GM23338 (cell line): ENCODE measurements around the gene KLHL21. TPM values are rescaled to one million over a fixed set of nuclear protein-coding genes. Genes with fewer than 3 reads are reported as not detected.

ENCODE experiments used
- ATAC-seq: fragments of 200-7000 bp; cut with Tn5 transposase; 3 replicates; pipeline ENCODE4 v1.9.1; 2020
- DNase-seq: peaks from one replicate; pipeline ENCODE4 v3.0.0-alpha.2; 2015; ENCODE audit warnings: low spot score
- H2AFZ ChIP-seq: fragments of 200-600 bp; sonication (generic); 2 replicates; pipeline ENCODE4 v1.8.0; 2016; ENCODE audit warnings: antibody characterized with exemption, mild to moderate bottlenecking, moderate library complexity
- H3F3A ChIP-seq: fragments of 200-600 bp; sonication (generic); replicated peaks from 2 replicates; pipeline ENCODE4 v1.8.0; 2017; ENCODE audit warnings: antibody characterized with exemption, mixed run types, low read depth
- H3K27ac ChIP-seq: fragments of 200-600 bp; sonication (generic); 2 replicates; pipeline ENCODE4 v1.6.1; 2016; ENCODE audit warnings: low read depth
- H3K27me3 ChIP-seq: fragments of 200-600 bp; sonication (generic); 2 replicates; pipeline ENCODE4 v1.8.0; 2016; ENCODE audit warnings: mild to moderate bottlenecking, mixed run types, moderate library complexity; ENCODE audit not compliant: insufficient read depth
- H3K36me3 ChIP-seq: fragments of 200-600 bp; sonication (generic); 2 replicates; pipeline ENCODE4 v1.8.0; 2016; ENCODE audit warnings: mild to moderate bottlenecking; ENCODE audit not compliant: insufficient read depth
- H3K4me1 ChIP-seq: fragments of 200-600 bp; sonication (generic); 2 replicates; pipeline ENCODE4 v1.8.0; 2016; ENCODE audit warnings: mild to moderate bottlenecking, moderate library complexity; ENCODE audit not compliant: insufficient read depth
- H3K4me2 ChIP-seq: fragments of 200-600 bp; sonication (generic); 2 replicates; pipeline ENCODE4 v1.7.1; 2017; ENCODE audit warnings: mixed run types
- H3K4me3 ChIP-seq: fragments of 200-600 bp; sonication (generic); 2 replicates; pipeline ENCODE4 v1.6.1; 2016; ENCODE audit warnings: mixed run types
- H3K79me2 ChIP-seq: fragments of 200-600 bp; sonication (generic); replicated peaks from 2 replicates; pipeline ENCODE4 v1.8.0; 2017; ENCODE audit warnings: mild to moderate bottlenecking; ENCODE audit not compliant: insufficient read depth
- H3K9me2 ChIP-seq: fragments of 200-600 bp; sonication (generic); 2 replicates; pipeline ENCODE4 v1.8.0; 2017; ENCODE audit not compliant: insufficient read depth
- H4K20me1 ChIP-seq: fragments of 200-600 bp; sonication (generic); replicated peaks from 2 replicates; pipeline ENCODE4 v1.8.0; 2017; ENCODE audit warnings: mild to moderate bottlenecking; ENCODE audit not compliant: insufficient read depth
- H3K27ac Mint-ChIP-seq: 2 replicates; pipeline ENCODE4 v1.8.0; 2020; ENCODE audit warnings: inconsistent platforms, mild to moderate bottlenecking, moderate library complexity, mixed read lengths
- H3K27me3 Mint-ChIP-seq: 3 replicates; pipeline ENCODE4 v1.8.0; 2022; ENCODE audit warnings: low read depth, mild to moderate bottlenecking, moderate library complexity, mixed read lengths, inconsistent platforms; ENCODE audit not compliant: insufficient read depth, poor library complexity
- H3K36me3 Mint-ChIP-seq: 3 replicates; pipeline ENCODE4 v1.8.0; 2021; ENCODE audit warnings: low read depth, mild to moderate bottlenecking, inconsistent platforms, moderate library complexity, mixed read lengths
- H3K4me1 Mint-ChIP-seq: 3 replicates; pipeline ENCODE4 v1.8.0; 2020; ENCODE audit warnings: mild to moderate bottlenecking, inconsistent platforms, mixed read lengths
- H3K4me3 Mint-ChIP-seq: 3 replicates; pipeline ENCODE4 v1.8.0; 2021; ENCODE audit warnings: moderate library complexity, mild to moderate bottlenecking, inconsistent platforms, mixed read lengths
- H3K9me3 Mint-ChIP-seq: 3 replicates; pipeline ENCODE4 v1.8.0; 2020; ENCODE audit warnings: moderate library complexity, mild to moderate bottlenecking, inconsistent platforms, mixed read lengths
- CREB1 ChIP-seq: fragments of 250-450 bp; sonication (Bioruptor Pico); IDR thresholded peaks from 2 replicates; pipeline ENCODE4 v1.5.0; 2020; ENCODE audit warnings: low read depth, mild to moderate bottlenecking, moderate library complexity
- CTCF ChIP-seq, 2 experiments: fragments of 200-600 bp in 1 of 2; sonication (generic) in 1 of 2; conservative IDR thresholded peaks; 2 replicates each; pipeline versions ENCODE4 v1.5.1 to v1.6.1; 2016 to 2017; ENCODE audit warnings: antibody characterized with exemption in 2 of 2, low read depth in 2 of 2, mild to moderate bottlenecking in 2 of 2, moderate library complexity in 1 of 2
- ETS1 ChIP-seq: IDR thresholded peaks from 2 replicates; pipeline ENCODE4 v1.6.1; 2016; ENCODE audit warnings: antibody characterized with exemption
- EZH2 ChIP-seq: fragments of 200-600 bp; sonication (generic); IDR thresholded peaks from one replicate; pipeline ENCODE4 v1.8.0; 2017; ENCODE audit warnings: antibody characterized with exemption, mild to moderate bottlenecking, low read depth; ENCODE audit not compliant: unreplicated experiment
- EZH2phosphoT487 ChIP-seq: fragments of 200-600 bp; sonication (generic); IDR thresholded peaks from one replicate; pipeline ENCODE4 v1.8.1; 2018; ENCODE audit warnings: antibody characterized with exemption; ENCODE audit not compliant: unreplicated experiment
- JUNB ChIP-seq: IDR thresholded peaks from one replicate; pipeline ENCODE4 v1.6.1; 2016; ENCODE audit warnings: antibody characterized with exemption; ENCODE audit not compliant: unreplicated experiment
- NANOG ChIP-seq: IDR thresholded peaks from 2 replicates; pipeline ENCODE4 v1.6.1; 2016; ENCODE audit warnings: antibody characterized with exemption, borderline replicate concordance
- POLR2AphosphoS5 ChIP-seq: IDR thresholded peaks from 2 replicates; pipeline ENCODE4 v1.6.1; 2016; ENCODE audit warnings: antibody characterized with exemption, low read depth
- REST ChIP-seq: IDR thresholded peaks from one replicate; pipeline ENCODE4 v1.6.1; 2018; ENCODE audit warnings: antibody characterized with exemption; ENCODE audit not compliant: unreplicated experiment
- STAT1 ChIP-seq: IDR thresholded peaks from one replicate; pipeline ENCODE4 v1.6.1; 2016; ENCODE audit warnings: antibody characterized with exemption; ENCODE audit not compliant: unreplicated experiment
- ZNF114 ChIP-seq: fragments of 250-450 bp; sonication (Bioruptor Pico); IDR thresholded peaks from 2 replicates; pipeline ENCODE4 v1.5.0; 2020; ENCODE audit warnings: mild to moderate bottlenecking, moderate library complexity
- ZNF331 ChIP-seq: fragments of 250-450 bp; sonication (Bioruptor Pico); IDR thresholded peaks from 2 replicates; pipeline ENCODE4 v1.5.0; 2020; ENCODE audit warnings: low read depth, mild to moderate bottlenecking, moderate library complexity
- ZNF462 ChIP-seq: fragments of 250-450 bp; sonication (Bioruptor Pico); IDR thresholded peaks from 2 replicates; pipeline ENCODE4 v1.5.0; 2020; ENCODE audit warnings: mild to moderate bottlenecking, moderate library complexity
- polyA plus RNA-seq: library from polyadenylated mRNA; unstranded; fragments of >200 nt; fragmentation: Nextera tagmentation; extraction: Ambion mirVana; gene quantifications from 2 replicates; pipeline ENCODE4 v1.2.1, GENCODE V29; 2016
- total RNA-seq: library from RNA; depleted of rRNA; stranded (reverse); fragments of >200 nt; shearing (Covaris generic); gene quantifications from 2 replicates; pipeline ENCODE4 v1.2.3, GENCODE V29; 2014

The KLHL21 gene
- total and polyA plus RNA-seq, 2 experiments from 2014 or later = 7.3 to 35.9 TPM

GRCh38 chr1:6627031-6627430 lies 24.4 kb upstream of the KLHL21 start:
- Mint-ChIP-seq H3K27ac (no peak overlapping the region), H3K36me3 (peaks cover 34% of the 10 kb centered on the region), H3K9me3 (no peaks in the 10 kb centered on the region), H3K4me1 (peaks cover 20% of the 10 kb centered on the region), H3K4me3 (peak overlapping the region; percentile 89; the same call in 1 of the 3 replicates), H3K27me3 (peaks cover 4% of the 10 kb centered on the region)
- Histone ChIP-seq H2AFZ (no peak overlapping the region), H3K4me3 (no peak overlapping the region), H3K27me3 (no peaks in the 10 kb centered on the region), H3K4me2 (no peak overlapping the region), H3K27ac (no peak overlapping the region), H4K20me1 (peaks cover 29% of the 10 kb centered on the region), H3K36me3 (no peaks in the 10 kb centered on the region; the same call in 1 of the 2 replicates), H3K4me1 (peaks cover 10% of the 10 kb centered on the region), H3F3A (peaks cover 31% of the 10 kb centered on the region), H3K9me2 (no peaks in the 10 kb centered on the region), H3K79me2 (peaks cover 38% of the 10 kb centered on the region)
- DNase-seq (no peak), ATAC-seq (no peak)
- no peak for TF ChIP-seq CTCF (conservative IDR thresholded peaks at IDR 0.05; ENCODE audit: low read depth in 2 of 2)
- TF ChIP-seq NANOG = no peak
- TF ChIP-seq ZNF331 (CRISPR knock-in tag) = no peak
- TF ChIP-seq REST = no peak
- no peak for TF ChIP-seq STAT1
- TF ChIP-seq EZH2phosphoT487 = no peak
- no peak for TF ChIP-seq ZNF114 (CRISPR knock-in tag)
- TF ChIP-seq POLR2AphosphoS5 = no peak
- no peak for TF ChIP-seq EZH2
- no peak for TF ChIP-seq JUNB
- TF ChIP-seq ZNF462 (CRISPR knock-in tag) = no peak
- no peak for TF ChIP-seq CREB1
- TF ChIP-seq ETS1 = no peak
